ENCODE data around the gene FILIP1L. TPM values are rescaled to one million over a fixed set of nuclear protein-coding genes. Genes with fewer than 3 reads are reported as not detected.
A peak's percentile ranks its signal among the peaks of the same experiment; 100 is the strongest.

Gene FILIP1L
- total RNA-seq, 4 donors from 2014 or later: 87.1 to 115 (median 99.6) TPM

GRCh38 chr3:99990179-99990578, 124.1 kb downstream of the FILIP1L start:
- DNase-seq (no peak), ATAC-seq (no peak)
- no peak overlapping the region for H3K4me3 ChIP-seq
- intact Hi-C loops (cut with DNase I; ENCODE audit: low total_unique reads) (no loop called here), in situ Hi-C loops (cut with MboI; ENCODE audit: low sequenced_read_pairs in 4 of 4) (no loop called here)
- no peaks in the 10 kb centered on the region for H3K9me3 ChIP-seq
- H3K4me1 ChIP-seq: peaks cover 18 to 22% of the 10 kb centered on the region in 2 donors
- no peak for TF ChIP-seq POLR2A (IDR thresholded peaks at IDR 0.05)
- TF ChIP-seq CTCF (IDR thresholded peaks at IDR 0.05 in 4 of 5, conservative IDR thresholded peaks at IDR 0.05 in 1 of 5): no peak
- H3K36me3 ChIP-seq: no peaks in the 10 kb centered on the region
- H3K27ac ChIP-seq: peak overlapping the region in 2 of 4 donors; percentile 2 to 41
- no peaks in the 10 kb centered on the region for H3K27me3 ChIP-seq

- in situ Hi-C loops (cut with MboI; ENCODE audit: low sequenced_read_pairs in 4 of 4) (no loop called here), intact Hi-C loops (cut with DNase I; ENCODE audit: low total_unique reads) (no loop called here)
- H3K27me3 ChIP-seq: no peaks in the 10 kb centered on the region
- H3K36me3 ChIP-seq: no peaks in the 10 kb centered on the region
- TF ChIP-seq CTCF (IDR thresholded peaks at IDR 0.05 in 4 of 5, conservative IDR thresholded peaks at IDR 0.05 in 1 of 5) (no peak), POLR2A (IDR thresholded peaks at IDR 0.05) (no peak)
- DNase-seq: no peak
- no peak overlapping the region for H3K4me3 ChIP-seq
- peaks cover 12 to 15% of the 10 kb centered on the region in 2 donors for H3K4me1 ChIP-seq
- H3K27ac ChIP-seq: peak overlapping the region in 2 of 4 donors; percentile 16 to 42
- ATAC-seq: no peak
- no peaks in the 10 kb centered on the region for H3K9me3 ChIP-seq
Measured at GRCh38 chr3:99984668-99985067, 129.6 kb downstream of the FILIP1L start.

- H3K9me3 ChIP-seq: no peaks in the 10 kb centered on the region
- H3K4me1 ChIP-seq: peaks cover 16 to 20% of the 10 kb centered on the region in 2 donors
- in situ Hi-C loops (cut with MboI; ENCODE audit: low sequenced_read_pairs in 4 of 4) (no loop called here), intact Hi-C loops (cut with DNase I; ENCODE audit: low total_unique reads) (no loop called here)
- H3K27ac ChIP-seq: peak overlapping the region in 2 of 4 donors; percentile 16 to 42
- H3K27me3 ChIP-seq: no peaks in the 10 kb centered on the region
- no peak for ATAC-seq
- no peak overlapping the region for H3K4me3 ChIP-seq
- TF ChIP-seq CTCF (IDR thresholded peaks at IDR 0.05 in 4 of 5, conservative IDR thresholded peaks at IDR 0.05 in 1 of 5) (no peak), POLR2A (IDR thresholded peaks at IDR 0.05) (no peak)
- DNase-seq: no peak
- no peaks in the 10 kb centered on the region for H3K36me3 ChIP-seq
Measured at GRCh38 chr3:99984139-99984538, 130.2 kb downstream of the FILIP1L start.

- intact Hi-C loops (cut with DNase I; ENCODE audit: low total_unique reads): no loop called here
- no peak for TF ChIP-seq CTCF (IDR thresholded peaks at IDR 0.05 in 4 of 5, conservative IDR thresholded peaks at IDR 0.05 in 1 of 5)
- TF ChIP-seq POLR2A (IDR thresholded peaks at IDR 0.05): no peak
Measured at GRCh38 chr3:99982650-99983049, 131.7 kb downstream of the FILIP1L start.

GRCh38 chr3:99981138-99981537, 133.2 kb downstream of the FILIP1L start:
- Histone ChIP-seq H3K4me3 (no peak overlapping the region), H3K36me3 (no peaks in the 10 kb centered on the region), H3K27me3 (no peaks in the 10 kb centered on the region), H3K27ac (peak overlapping the region; percentile 35 to 66 (median 51)), H3K9me3 (no peaks in the 10 kb centered on the region), H3K4me1 (peaks cover 18 to 20% of the 10 kb centered on the region in 2 donors)
- in situ Hi-C loops (cut with MboI; ENCODE audit: low sequenced_read_pairs in 4 of 4): no loop called here
- intact Hi-C loops (cut with DNase I; ENCODE audit: low total_unique reads): no loop called here
- ATAC-seq (no peak), DNase-seq (no peak)
- TF ChIP-seq CTCF (IDR thresholded peaks at IDR 0.05 in 4 of 5, conservative IDR thresholded peaks at IDR 0.05 in 1 of 5) (no peak), POLR2A (IDR thresholded peaks at IDR 0.05) (no peak)

More at GRCh38 chr3:99982650-99983049, 131.7 kb downstream of the FILIP1L start:
- H3K27ac ChIP-seq: peak overlapping the region in 1 of 4 donors; percentile 16
- H3K27me3 ChIP-seq: no peaks in the 10 kb centered on the region
- no peaks in the 10 kb centered on the region for H3K36me3 ChIP-seq
- H3K4me3 ChIP-seq: no peak overlapping the region
- ATAC-seq: no peak
- no peaks in the 10 kb centered on the region for H3K9me3 ChIP-seq
- DNase-seq: no peak
- H3K4me1 ChIP-seq: peaks cover 20 to 22% of the 10 kb centered on the region in 2 donors
- in situ Hi-C loops (cut with MboI; ENCODE audit: low sequenced_read_pairs in 4 of 4): no loop called here
